Right renal cortex interstitium (tissue), 3 donors: ENCODE measurements around the gene SNRPE. TPM values are rescaled to one million over a fixed set of nuclear protein-coding genes. Genes with fewer than 3 reads are reported as not detected.

Experiments
- DNase-seq, 3 donors: peaks; one replicate each; pipeline ENCODE4 v3.0.0-alpha.2; 2013; ENCODE audit warnings: low read depth in 3 of 3, low spot score in 2 of 3
- polyA plus RNA-seq, 3 donors: library from polyadenylated mRNA; unstranded; fragments of 120-200 nt; gene quantifications; one replicate each; pipeline ENCODE4 v1.2.1, GENCODE V29; 2013; ENCODE audit not compliant: insufficient read length in 3 of 3

SNRPE gene
- polyA plus RNA-seq, 3 donors = 287 to 313 (median 302) TPM

DNA sequence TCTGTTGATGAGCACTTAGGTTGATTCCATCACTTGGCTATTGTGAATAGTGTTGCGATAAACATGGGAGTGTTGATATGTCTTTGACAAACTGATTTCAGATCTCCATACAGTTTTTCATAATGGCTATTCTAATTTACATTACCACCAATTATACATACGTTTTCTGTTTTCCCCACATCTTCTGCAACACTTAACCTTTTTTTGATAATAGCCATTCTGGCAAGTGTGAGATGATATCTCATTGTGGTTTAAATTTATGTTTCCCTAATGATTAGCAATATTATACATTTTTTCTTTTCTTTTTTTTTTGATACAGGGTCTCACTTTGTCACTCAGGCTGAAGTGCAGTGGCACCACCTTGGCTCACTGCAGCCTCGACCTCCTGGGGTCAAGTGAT is 17.0 kb downstream of the SNRPE start:
- DNase-seq = no peak

DNA sequence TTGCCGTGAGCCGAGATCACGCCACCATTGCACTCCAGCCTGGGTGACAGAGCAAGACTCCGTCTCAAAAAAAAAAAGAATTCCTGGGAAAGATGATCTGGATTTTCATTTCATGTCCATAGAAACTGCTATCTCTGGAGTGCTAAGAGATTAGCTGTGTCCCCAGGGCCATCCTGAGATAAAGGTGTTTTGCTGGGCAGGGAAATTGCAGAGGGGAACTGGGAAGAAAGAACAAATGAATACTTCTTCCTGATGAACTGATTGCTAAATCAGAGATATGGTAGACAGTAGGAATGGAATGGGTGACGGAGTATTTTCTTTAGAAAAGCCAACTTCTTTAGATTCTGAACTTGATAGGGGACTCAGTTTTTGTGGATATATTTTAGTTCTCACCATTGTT is 19.2 kb downstream of the SNRPE start:
- DNase-seq = no peak

DNA sequence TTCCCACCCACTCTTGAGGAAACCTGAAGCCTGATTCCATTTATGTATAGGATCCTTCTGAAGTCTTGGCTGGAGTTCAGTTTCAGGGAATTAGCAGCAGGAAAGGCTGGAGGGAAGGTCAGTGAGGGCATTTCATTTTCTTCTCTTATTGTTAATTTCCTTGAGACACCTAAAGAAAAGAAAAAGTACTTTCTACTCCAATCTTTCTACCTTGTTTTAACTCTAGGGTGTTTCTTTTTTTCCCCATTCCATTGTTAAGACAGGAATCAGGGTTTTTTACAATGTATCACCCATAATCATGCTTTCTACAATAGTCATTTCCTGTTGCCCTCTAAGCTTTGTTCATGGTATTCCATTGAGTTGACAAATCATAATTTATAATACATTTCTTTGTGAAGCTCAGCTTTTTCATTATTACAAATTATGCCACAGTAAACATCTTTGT is 27.4 kb downstream of the SNRPE start:
- no peak for DNase-seq

DNA sequence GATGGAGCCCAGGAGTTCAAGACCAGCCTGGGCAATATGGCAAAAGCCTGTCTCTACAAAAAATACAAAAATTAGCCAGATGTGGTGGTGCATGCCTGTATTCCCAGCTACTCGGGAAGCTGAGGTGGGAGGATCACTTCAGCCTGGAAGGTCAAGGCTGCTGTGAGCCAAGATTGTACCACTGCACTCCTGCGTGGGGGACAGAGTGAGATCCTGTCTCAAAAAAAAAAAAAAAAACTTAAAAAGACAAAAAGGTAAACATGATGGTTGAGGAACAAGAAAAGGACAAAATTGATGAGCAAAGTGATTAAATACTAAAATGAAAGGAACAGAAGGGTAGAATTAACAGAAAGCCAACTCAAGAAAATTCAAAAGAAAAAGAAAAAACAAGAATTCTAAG is 30.6 kb downstream of the SNRPE start:
- DNase-seq = no peak

DNA sequence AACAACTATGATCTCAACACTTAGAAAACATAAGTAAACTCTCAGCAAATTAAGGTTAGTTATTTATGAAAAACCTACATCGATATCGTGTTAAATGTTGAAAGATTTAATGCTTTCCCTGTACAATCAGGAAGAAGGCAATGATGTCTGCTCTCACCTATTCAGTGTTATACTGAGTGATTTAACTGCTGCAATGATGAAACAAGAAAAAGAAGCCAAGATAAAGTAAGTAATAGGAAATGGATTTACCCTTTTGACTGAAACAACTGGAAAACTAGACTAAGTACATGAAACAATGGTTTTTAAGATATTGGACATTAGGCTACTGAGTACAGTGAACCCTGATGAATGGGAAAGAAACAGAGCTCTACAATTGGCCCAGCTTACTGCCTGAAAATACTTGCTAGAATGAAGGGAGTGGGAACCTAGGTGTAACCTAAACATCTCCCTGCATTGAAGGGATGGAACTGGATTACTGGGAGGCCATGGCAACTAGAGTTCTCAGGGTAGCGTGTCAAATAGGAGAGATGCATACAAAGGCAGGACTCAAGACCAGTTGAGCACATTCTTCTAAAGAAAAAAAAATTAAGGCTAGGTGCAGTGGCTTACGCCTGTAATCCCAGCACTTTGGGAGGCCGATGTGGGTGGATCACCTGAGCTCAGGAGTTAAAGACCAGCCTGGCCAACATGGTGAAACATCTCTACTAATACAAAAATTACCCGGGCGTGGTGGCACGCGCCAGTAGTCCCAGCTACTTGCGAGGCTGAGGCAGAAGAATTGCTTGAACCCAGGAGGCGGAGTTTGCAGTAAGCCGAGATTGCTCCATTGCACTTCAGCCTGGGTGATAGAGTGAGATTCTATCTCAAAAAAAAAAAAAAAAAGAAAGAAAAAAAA is 37.3 kb downstream of the SNRPE start:
- DNase-seq = no peak

DNA sequence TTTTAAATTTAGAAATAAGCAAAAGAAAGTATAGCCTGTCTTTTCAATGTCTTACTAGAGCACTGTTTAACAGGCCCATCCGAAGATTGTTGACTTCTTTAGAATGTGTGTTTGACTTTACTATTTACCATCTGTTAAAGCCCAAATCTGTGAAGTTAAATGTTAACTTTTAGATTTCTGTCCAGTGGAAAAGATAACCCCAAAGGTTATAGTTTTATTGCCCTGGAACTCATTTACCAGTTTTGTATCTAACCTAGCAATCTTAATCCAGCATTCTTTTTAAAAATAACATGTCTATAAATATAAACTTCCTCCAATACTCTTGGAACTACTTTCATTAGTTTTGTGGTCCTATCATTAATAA is 37.9 kb downstream of the SNRPE start:
- no peak for DNase-seq

DNA sequence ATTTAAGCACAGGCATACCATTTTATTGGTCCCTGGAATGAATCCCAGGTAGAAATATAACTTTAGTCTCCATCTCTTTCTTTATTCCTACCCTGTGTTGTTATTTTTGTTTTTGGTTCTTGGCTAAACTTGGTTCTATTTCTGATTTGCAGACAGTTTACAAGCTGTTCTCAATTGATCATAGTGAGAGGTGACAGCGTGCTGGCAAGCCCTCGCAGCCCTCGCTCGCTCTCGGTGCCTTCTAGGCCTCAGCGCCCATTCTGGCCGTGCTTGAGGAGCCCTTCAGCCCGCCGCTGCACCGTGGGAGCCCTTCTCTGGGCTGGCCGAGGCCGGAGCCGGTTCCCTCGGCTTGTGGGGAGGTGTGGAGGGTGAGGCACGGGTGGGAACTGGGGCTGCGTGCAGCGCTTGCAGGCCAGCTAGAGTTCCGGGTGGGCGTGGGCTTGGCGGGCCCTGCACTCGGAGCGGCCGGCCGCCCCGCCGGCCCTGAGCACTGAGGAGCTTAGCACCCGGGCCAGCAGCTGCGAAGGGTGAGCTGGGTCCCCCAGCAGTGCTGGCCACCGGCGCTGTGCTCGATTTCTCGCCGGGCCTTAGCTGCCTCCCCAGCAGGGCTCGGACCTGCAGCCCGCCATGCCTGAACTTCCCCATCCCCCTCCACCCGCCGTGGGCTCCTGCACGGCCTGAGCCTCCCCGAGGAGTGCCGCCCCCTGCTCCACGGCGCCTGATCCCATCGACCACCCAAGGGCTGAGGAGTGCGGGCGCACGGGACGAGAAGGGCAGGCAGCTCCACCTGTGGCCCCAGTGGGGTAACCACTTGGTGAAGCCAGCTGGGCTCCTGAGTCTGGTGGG is 38.7 kb downstream of the SNRPE start:
- no peak for DNase-seq

DNA sequence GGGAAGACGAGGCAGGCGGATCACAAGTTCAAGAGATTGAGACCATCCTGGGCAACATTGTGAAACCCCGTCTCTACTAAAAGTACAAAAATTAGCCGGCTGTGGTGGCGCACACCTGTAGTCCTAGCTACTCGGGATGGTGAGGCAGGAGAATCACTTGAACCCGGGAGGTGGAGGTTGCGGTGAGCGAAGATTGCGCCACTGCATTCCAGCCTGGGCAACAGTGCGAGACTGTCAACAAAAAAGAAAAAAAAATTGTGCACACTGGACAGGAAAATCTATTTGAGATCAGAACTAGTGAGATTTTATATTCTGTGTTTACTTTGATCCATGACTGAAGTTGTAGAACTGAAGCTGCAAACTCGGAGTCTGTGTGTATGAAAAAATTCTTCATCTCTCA is 40.2 kb downstream of the SNRPE start:
- DNase-seq = no peak

DNA sequence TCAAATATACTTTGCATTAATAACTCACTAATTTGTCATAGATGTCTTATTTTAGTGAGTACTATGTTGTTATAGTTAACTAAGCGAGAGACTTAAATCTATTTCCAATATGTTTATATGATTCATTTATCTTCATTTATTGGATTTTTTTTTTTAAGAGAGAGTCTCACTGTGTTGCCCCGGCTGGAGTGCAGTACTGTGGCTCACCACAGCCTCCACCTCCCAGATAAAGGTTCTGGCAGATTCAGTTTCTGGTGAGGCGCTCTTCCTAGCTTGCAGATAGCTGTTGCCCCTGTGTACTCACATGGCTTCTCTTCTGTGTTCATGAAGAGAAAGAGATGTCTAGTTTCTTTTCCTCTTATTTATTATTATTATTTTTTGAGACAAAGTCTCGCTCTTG is 43.9 kb downstream of the SNRPE start:
- no peak for DNase-seq

DNA sequence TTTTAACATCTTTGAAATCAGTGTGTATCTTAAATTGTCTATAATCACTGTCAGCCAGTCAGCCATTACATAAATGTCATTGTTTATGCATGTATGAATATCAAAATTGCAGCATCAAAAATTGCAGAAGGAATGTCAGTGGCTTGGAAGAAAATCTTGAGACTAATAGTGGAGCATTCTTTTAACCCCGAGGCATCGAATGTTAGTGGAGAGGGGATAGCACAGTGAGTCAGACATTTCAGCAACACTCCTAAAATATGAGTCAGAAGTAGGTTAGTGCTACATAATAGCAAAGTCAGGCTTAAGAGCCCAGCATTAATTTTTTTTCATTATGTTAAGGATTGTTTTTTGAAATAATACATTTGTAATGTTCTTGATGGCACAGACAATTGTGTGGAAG is 45.5 kb downstream of the SNRPE start:
- no peak for DNase-seq

DNA sequence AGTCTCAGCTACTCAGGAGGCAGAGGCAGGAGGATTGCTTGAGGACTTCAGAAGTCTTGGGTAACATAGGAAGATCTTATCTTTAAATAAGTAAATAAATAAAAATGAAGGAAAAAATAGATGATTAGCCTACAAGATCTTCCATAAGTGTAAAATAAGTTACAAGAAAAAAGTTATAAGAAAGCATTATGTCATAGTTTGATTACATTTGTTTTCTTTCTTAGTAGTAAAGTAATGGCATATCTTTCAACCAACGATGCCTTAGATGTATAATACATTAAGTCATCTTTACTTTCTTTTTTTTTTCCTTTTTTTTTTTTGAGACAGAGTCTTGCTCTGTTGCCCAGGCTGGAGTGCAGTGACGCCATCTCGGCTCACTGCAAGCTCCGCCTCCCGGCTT is 46.5 kb downstream of the SNRPE start:
- DNase-seq = no peak

DNA sequence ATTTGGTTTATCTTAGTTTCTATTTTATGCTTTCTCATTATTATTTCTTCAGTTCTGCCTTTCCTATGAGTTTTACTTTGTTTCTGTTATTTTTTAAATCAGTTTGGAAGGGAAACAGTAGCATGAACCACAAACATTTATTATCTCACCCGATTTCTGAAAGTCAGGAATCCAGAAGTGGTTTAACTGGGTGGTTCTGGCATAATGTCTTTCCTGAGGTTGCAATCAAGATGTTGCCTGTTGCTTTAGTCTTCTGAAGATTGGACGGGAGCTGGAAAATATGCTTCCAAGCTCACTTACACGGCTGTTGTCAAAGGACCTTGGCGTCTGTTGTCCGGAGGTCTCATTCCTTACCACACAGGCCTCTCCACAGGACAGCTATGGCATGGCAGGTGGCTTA is 50.4 kb downstream of the SNRPE start:
- DNase-seq = no peak

DNA sequence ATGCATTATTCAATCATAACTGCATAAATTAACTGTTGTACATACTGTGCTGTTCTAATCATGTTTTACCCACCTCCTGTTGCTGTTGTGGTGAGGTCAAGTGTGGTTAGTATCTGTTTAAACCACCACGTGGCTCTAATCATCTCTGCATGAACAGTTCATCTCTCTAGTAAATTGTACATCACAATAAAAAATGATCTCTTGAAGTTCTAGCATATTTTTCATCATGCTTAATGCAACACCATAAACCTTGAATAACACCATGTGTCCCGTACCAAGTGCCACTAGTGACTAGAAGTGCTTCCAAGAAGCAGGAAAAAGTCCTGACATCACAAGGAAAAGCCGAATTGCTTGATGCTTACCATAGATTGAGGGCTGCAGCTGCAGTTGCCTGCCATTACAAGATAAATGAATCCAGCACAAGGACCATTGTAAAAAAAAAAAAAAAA is 51.7 kb downstream of the SNRPE start:
- no peak for DNase-seq

DNA sequence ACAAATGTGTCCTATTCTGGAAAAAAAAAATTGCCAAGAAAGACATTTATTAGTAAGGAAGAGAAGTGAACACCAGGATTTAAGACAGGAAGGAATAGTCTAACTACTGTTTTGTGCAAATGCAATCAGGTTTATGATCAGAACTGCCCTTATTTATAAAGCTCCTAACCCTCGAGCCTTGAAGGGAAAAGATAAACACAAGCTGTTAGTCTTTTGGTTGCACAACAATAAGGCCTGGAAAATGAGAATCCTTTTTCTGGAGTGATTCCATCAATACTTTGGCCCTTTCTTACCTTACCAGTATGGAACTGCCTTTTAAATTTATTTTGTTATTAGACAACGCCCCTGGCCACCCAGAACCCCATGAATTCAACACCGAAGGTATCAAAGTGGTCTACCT is 52.9 kb downstream of the SNRPE start:
- no peak for DNase-seq

DNA sequence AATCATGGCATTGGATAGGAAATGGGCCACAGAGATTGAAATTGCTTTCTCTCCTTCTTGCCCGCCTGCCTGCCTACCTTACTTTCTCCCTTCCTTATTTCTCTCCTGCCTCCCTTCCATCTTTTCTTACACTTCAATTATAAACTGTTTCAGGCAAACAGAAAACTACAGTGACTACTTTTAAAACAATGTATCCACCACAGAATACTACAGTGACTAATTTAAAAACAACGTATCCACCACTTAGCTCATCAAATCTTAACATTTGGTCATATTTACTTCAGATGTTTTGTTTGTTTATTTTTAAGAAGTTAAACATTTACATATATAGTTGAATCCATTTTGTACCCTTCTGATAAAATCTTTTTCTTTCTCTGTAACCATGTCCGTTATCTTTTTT is 54.4 kb downstream of the SNRPE start:
- no peak for DNase-seq

DNA sequence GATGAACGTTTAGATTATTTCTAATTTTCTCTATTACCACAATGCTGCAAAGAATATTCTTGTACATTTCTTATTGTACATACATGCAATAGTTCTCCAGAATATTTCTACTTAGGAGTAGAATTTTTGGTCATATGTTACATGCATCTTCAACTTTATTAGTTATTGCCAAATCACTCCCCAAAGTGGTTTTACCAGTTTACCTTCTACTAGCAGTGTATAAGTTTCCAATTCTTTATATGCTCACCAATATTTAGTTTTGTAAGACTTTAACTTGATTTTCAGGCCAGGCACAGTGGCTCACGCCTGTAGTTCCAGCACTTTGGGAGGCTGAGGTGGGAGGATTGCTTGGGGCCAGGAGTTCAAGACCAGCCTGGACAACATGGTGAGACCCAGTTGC is 55.4 kb downstream of the SNRPE start:
- DNase-seq = no peak

Other genes with a start within 250 kb of the SNRPE start
- gene ATP2B4, start 234.8 kb upstream of the SNRPE start, polyA plus RNA-seq = 10 to 100 TPM; 62.0 to 68.3 (median 67.5) TPM
- gene LAX1, start 96.4 kb upstream of the SNRPE start, polyA plus RNA-seq = under 1 TPM; 0.10 to 0.27 (median 0.15) TPM
- gene ZBED6, start 66.0 kb upstream of the SNRPE start, polyA plus RNA-seq = 10 to 100 TPM; 11.7 to 13.4 (median 13.4) TPM
- gene ZC3H11A, start 66.0 kb upstream of the SNRPE start, polyA plus RNA-seq = 100 to 1,000 TPM; 159 to 170 (median 164) TPM
- 10 to 100 TPM; 37.9 to 40.9 (median 40.6) TPM for gene SOX13, start 211.5 kb downstream of the SNRPE start, polyA plus RNA-seq